ENCODE measurements around the gene TNS1. TPM values are rescaled to one million over a fixed set of nuclear protein-coding genes. Genes with fewer than 3 reads are reported as not detected.

The TNS1 gene
- total RNA-seq, 2 donors from 2014 or later = 0.65 to 0.93 TPM

DNA sequence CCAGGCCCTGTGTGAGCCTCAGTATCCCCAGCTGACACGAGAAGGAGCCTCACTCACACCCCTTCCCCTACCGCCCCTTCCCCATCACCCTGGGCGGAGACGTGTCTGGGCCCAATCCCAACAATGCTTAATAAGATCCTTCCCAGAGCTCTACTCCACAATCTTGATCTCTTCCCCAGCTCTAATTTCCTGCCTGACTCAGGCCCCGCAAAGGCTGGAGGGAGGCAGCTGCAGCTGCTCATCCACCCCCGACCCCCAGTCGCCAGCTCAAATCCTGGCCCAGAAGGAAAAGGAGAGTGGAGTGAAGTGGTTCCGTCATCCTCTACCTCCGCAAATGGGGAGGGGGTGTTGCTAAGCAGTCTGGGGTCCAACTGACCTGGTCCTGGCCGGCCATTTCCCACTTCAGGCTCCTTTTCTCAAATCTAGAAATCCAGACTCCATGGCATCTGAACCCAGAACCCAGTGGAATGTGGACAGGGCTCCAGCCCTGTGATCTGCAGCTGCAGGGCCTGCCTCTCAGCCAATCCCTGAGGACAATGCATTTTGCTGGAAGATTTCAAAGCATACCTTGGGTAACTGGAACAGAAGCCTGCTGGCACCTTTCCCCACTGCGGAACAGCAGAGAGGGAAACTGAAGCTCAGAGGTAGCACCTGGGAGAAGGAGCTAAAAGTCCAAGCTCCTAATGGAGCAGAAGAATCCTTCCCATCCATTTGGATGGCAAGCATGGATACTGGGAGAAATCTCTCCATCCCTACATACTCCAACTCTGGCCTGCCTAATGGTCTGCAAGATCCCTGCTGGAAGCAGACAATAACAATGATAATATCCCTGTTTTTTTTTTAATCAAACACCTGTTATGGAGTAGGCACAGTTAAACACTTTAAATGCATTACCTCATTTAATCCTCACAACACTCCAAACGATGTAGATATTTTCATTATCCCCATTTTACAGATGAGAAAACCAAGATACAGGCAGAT, 5.6 kb upstream of the TNS1 start:
- no peaks in the 10 kb centered on the region for H3K9me3 Mint-ChIP-seq
- H3K27ac Mint-ChIP-seq = no peak overlapping the region
- ATAC-seq (replicated peaks in 1 of 2) (no peak), DNase-seq (no peak)
- H3K36me3 Mint-ChIP-seq (ENCODE audit: insufficient read depth in 2 of 2) = no peaks in the 10 kb centered on the region
- no peak overlapping the region for H3K4me3 Mint-ChIP-seq
- H3K27me3 Mint-ChIP-seq (ENCODE audit: low read depth) = peaks cover 57% of the 10 kb centered on the region
- H3K4me1 Mint-ChIP-seq (ENCODE audit: low read depth) = peaks cover 6% of the 10 kb centered on the region

DNA sequence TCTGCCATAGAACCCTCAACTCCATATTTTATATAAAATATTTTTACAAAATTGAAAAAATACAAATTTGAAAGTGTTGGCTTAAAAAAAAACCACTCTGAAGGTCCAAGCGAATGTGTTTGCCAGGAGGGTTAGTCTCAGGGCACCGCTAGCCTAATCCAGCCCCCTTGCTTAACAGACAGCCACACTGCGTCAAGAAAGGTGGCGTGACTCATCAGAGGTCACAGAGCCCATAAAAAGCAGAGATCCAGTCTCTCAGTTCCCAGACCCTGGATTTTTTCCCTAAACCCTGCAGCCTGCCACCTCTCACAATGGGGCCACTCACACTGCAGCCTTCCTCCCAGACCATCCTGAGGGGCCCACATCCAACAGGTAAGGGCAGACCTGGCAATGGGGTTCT, 3.9 kb upstream of the TNS1 start:
- no peak overlapping the region for H3K27ac Mint-ChIP-seq
- no peak for ATAC-seq (replicated peaks in 1 of 2)
- H3K9me3 Mint-ChIP-seq = no peaks in the 10 kb centered on the region
- no peak for DNase-seq
- no peak overlapping the region for H3K4me3 Mint-ChIP-seq
- H3K4me1 Mint-ChIP-seq (ENCODE audit: low read depth) = peaks cover 6% of the 10 kb centered on the region
- H3K36me3 Mint-ChIP-seq (ENCODE audit: insufficient read depth in 2 of 2) = no peaks in the 10 kb centered on the region
- H3K27me3 Mint-ChIP-seq (ENCODE audit: low read depth) = peaks cover 41% of the 10 kb centered on the region

DNA sequence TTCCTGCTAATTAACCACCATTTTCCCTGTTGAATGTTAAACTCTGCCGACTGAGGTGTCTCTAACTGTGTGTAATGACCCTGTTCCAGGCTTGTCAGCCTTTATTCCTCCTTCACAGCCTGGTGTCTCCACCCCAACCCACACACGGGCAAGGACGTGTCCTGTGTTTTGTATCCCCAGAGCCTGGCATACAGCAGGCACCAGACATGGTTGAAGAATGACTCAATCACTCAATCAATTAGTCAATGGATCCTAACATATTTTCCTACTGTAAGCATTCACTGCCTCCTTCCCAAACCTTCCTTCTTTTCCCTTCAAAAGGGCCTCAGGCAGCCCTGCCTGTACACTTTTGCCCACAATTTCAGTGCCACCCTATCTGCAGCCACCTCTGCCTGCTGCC, 2.7 kb upstream of the TNS1 start:
- Mint-ChIP-seq H3K4me3 (no peak overlapping the region), H3K27me3 (ENCODE audit: low read depth) (peaks cover 29% of the 10 kb centered on the region), H3K4me1 (ENCODE audit: low read depth) (peaks cover 6% of the 10 kb centered on the region), H3K36me3 (ENCODE audit: insufficient read depth in 2 of 2) (no peaks in the 10 kb centered on the region), H3K9me3 (no peaks in the 10 kb centered on the region), H3K27ac (no peak overlapping the region)
- ATAC-seq (replicated peaks in 1 of 2) (no peak), DNase-seq (no peak)

DNA sequence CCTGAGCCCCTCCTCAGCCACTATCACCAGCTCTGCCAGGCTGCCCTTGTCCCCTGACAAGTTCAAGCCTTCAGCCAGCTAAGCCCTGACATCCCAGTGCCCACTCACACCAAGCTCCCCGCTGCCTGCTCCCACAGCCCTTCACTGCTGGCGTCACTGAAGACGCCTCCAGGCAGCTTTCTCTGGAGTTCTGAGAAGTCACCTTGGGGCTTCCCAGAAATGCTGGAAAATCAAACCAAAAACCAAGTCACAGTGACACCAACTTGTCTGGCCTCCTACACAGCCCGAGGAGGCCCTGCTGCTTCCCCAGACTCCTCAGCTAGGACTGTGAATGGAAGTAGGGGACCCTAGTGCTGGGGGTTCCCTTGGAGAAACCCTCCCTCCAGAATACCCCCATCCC, 2.2 kb upstream of the TNS1 start:
- Mint-ChIP-seq H3K36me3 (ENCODE audit: insufficient read depth in 2 of 2) (no peaks in the 10 kb centered on the region), H3K4me3 (no peak overlapping the region), H3K4me1 (ENCODE audit: low read depth) (peaks cover 6% of the 10 kb centered on the region), H3K27me3 (ENCODE audit: low read depth) (peaks cover 29% of the 10 kb centered on the region), H3K27ac (no peak overlapping the region), H3K9me3 (no peaks in the 10 kb centered on the region)
- no peak for DNase-seq
- peak in 1 of 2 donors; percentile 22 for ATAC-seq (replicated peaks in 1 of 2)

DNA sequence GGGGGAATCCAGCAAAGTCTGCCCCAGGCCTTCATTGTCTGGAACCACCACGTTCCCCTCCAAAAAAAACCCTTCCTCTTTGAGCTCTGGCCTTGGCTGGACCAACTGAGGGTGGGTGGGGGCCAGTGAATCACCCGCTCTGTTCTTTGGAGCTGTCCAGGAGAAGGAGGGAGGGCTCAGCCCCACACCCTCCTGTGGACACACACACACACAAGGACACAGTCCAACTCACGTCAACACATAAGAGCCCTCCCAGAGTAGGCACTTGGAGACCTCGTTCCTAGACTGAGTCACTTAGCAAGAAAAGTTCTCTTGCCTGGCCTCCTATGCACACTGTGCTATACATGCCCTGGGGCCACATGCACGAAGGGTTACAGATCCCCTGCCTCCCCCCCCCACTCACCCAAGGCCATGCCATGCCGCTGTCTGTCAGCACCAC, 1.2 kb upstream of the TNS1 start:
- no peaks in the 10 kb centered on the region for H3K9me3 Mint-ChIP-seq
- ATAC-seq (replicated peaks in 1 of 2) = peak; percentile 29
- no peak overlapping the region for H3K4me3 Mint-ChIP-seq
- peaks cover 19% of the 10 kb centered on the region for H3K27me3 Mint-ChIP-seq (ENCODE audit: low read depth)
- H3K36me3 Mint-ChIP-seq (ENCODE audit: insufficient read depth in 2 of 2) = no peaks in the 10 kb centered on the region
- H3K27ac Mint-ChIP-seq = no peak overlapping the region
- H3K4me1 Mint-ChIP-seq (ENCODE audit: low read depth) = no peaks in the 10 kb centered on the region
- DNase-seq = no peak

DNA sequence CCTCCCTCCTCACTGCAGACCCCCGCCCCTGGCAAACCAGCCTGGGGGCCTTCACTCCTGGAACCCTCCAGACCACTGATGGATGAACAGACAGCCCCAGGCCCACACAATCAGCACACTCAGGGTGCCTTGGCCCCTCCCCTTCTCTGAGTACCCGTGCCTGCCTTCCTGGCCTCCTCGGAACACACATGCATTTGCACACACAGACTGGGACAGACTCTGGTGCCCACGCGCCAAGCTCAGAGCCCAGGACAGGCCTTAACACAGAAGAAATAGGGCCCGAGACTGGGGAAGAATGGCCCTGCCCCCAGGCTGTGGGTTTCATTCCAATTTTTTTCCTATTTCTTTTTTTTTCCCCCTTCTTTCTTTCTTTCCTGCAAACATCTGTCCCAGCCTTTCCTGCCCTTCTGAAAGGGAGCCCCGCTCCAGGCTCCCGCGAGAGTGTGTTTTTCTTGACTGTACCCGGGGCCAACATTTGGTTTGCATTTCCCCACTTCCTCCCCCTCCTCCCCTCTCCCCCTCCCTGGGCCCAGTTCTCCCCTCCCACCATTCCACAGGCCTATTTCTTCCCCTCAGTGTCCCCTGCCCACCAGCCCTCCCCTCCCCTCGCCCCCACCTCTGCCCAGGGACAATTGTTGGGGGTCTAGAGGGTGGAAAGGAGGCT, 618 bp upstream of the TNS1 start:
- Mint-ChIP-seq H3K9me3 (no peaks in the 10 kb centered on the region), H3K4me3 (no peak overlapping the region), H3K27me3 (ENCODE audit: low read depth) (peaks cover 14% of the 10 kb centered on the region), H3K27ac (no peak overlapping the region), H3K4me1 (ENCODE audit: low read depth) (no peaks in the 10 kb centered on the region), H3K36me3 (ENCODE audit: insufficient read depth in 2 of 2) (no peaks in the 10 kb centered on the region)
- DNase-seq = no peak
- ATAC-seq (replicated peaks in 1 of 2) = no peak

DNA sequence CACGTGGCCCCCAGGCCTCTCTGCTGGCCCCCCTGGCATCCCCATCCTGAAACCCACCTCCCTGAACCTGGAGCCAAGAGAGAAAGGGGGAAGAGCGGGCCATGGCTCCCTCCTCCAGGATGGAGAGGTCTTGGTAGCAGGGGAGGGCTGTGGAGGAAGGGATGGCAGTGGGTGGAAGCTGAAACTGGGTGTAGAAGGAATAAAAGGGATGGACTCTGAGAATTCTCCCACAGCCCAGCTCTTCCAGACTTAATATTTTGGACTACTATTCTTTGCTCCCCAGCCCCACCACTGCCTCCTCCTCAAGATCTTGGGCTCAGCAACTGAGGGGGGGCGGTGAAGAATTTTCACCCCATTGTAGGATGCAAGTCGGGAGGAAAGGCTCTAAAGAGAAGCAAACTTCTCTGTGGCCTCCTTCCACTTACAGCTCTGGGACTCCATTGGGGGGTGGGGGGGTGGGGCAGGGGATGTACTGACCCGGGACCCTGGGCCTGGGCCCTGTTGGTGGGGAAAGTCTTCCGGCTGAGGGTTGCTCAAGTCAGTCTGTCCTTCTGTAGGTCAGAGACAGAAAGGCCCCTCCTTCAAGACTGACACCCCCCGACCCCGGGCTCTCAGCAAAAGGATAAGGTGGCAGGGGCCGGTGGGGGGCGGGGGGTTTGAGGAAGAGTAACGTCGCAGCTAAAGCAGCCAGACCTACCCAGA, 501 bp downstream of the TNS1 start:
- H3K4me3 Mint-ChIP-seq = no peak overlapping the region
- DNase-seq (no peak), ATAC-seq (replicated peaks in 1 of 2) (no peak)
- H3K9me3 Mint-ChIP-seq = no peaks in the 10 kb centered on the region
- H3K27ac Mint-ChIP-seq = no peak overlapping the region
- H3K27me3 Mint-ChIP-seq (ENCODE audit: low read depth) = peaks cover 6% of the 10 kb centered on the region
- H3K4me1 Mint-ChIP-seq (ENCODE audit: low read depth) = no peaks in the 10 kb centered on the region
- no peaks in the 10 kb centered on the region for H3K36me3 Mint-ChIP-seq (ENCODE audit: insufficient read depth in 2 of 2)

DNA sequence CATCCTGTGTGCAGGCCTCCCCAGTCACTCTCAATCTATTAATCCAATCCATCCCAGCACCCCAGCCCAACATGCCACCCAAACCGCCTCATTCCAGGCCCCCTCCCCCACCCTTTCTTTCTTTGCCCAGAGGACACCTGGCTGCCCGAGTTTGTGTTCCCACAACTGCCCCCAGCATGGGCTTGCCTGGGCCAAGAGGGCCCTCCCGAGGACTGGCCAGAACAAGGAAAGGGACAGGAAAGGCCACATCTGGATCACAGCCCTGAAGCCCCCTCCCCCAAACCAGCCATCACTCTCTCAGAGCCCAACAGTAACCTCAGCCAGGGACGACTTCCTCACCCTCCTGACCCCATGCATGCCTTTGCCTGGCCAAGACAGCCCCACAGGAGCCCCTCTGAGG, 1.2 kb downstream of the TNS1 start:
- Mint-ChIP-seq H3K36me3 (ENCODE audit: insufficient read depth in 2 of 2) (no peaks in the 10 kb centered on the region), H3K27me3 (ENCODE audit: low read depth) (peaks cover 6% of the 10 kb centered on the region), H3K4me3 (no peak overlapping the region), H3K4me1 (ENCODE audit: low read depth) (no peaks in the 10 kb centered on the region), H3K9me3 (no peaks in the 10 kb centered on the region), H3K27ac (no peak overlapping the region)
- DNase-seq = no peak
- no peak for ATAC-seq (replicated peaks in 1 of 2)

DNA sequence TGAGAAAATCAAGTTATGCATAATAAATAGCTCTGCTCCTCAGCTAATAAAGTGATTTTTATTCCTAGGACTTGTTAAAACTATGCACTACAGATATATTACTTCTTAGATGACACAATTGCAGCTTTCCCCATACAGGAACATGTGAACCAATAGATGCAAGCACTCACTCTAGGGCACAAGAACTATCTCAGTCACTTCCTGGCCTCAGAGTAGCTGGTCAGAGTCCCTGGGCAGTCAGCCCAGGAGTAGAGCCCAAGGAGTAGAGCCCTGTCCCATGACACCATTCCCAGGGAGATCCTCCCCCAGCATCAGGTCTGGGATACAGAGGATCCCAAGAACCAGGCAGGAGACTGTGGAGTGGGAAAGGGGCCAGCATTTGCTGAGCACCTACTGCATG, 2.7 kb downstream of the TNS1 start:
- H3K4me3 Mint-ChIP-seq = no peak overlapping the region
- H3K36me3 Mint-ChIP-seq (ENCODE audit: insufficient read depth in 2 of 2) = no peaks in the 10 kb centered on the region
- H3K27me3 Mint-ChIP-seq (ENCODE audit: low read depth) = no peaks in the 10 kb centered on the region
- no peak overlapping the region for H3K27ac Mint-ChIP-seq
- no peak for ATAC-seq (replicated peaks in 1 of 2)
- H3K4me1 Mint-ChIP-seq (ENCODE audit: low read depth) = no peaks in the 10 kb centered on the region
- H3K9me3 Mint-ChIP-seq = no peaks in the 10 kb centered on the region
- no peak for DNase-seq

DNA sequence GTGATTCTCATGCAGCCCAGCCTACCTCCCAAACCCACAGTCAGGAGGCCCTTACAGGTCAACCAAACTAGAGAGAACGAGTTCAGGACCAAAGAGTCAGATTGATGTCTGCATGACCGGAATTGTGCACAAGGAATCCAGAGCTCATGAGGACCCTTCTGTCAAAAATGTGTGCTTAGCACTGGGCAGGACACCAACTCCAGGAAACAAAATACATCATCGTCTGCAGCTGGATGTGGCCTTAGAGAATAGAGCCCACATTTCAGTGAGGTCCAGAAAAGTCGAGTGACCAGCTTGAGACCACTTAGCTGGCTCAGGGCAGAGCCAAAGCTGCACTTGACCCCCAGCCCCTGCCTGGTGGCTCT, 3.2 kb downstream of the TNS1 start:
- Mint-ChIP-seq H3K27ac (no peak overlapping the region), H3K27me3 (ENCODE audit: low read depth) (no peaks in the 10 kb centered on the region), H3K36me3 (ENCODE audit: insufficient read depth in 2 of 2) (no peaks in the 10 kb centered on the region), H3K4me3 (no peak overlapping the region), H3K4me1 (ENCODE audit: low read depth) (no peaks in the 10 kb centered on the region), H3K9me3 (no peaks in the 10 kb centered on the region)
- DNase-seq (no peak), ATAC-seq (replicated peaks in 1 of 2) (no peak)

DNA sequence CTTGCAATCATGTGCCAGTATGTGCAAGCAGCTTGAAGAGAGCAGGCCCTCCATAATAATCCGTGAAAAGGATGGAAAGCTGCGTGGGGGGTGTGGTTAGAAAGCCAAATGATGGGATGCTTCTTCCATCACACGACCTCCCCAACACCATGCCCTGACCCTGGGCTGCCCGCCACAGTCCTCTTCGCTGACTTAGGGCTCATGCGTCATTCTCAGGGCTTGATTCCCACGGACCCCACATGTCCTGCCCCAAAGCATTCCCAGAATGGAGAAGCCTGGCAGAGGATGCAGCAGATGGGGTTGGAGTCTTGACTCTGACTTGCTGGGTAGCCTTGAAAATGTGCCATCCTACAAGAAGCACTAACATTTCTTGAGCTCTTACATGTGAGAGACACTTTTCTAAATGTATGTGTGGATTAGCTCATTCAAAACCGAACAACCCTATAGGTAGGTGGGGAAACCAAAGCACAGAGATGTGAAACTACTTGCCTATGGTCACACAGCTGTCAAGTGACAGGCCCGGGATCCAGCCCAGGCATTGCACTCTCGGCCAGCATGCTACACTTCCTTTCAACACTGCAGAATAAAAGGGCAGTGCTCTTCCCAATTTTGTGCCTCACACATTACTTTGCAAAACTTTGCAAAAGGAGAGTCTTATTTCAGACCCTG, 3.7 kb downstream of the TNS1 start:
- ATAC-seq (replicated peaks in 1 of 2) (no peak), DNase-seq (no peak)
- H3K36me3 Mint-ChIP-seq (ENCODE audit: insufficient read depth in 2 of 2) = no peaks in the 10 kb centered on the region
- no peaks in the 10 kb centered on the region for H3K9me3 Mint-ChIP-seq
- H3K4me1 Mint-ChIP-seq (ENCODE audit: low read depth) = no peaks in the 10 kb centered on the region
- no peak overlapping the region for H3K4me3 Mint-ChIP-seq
- no peak overlapping the region for H3K27ac Mint-ChIP-seq
- no peaks in the 10 kb centered on the region for H3K27me3 Mint-ChIP-seq (ENCODE audit: low read depth)

DNA sequence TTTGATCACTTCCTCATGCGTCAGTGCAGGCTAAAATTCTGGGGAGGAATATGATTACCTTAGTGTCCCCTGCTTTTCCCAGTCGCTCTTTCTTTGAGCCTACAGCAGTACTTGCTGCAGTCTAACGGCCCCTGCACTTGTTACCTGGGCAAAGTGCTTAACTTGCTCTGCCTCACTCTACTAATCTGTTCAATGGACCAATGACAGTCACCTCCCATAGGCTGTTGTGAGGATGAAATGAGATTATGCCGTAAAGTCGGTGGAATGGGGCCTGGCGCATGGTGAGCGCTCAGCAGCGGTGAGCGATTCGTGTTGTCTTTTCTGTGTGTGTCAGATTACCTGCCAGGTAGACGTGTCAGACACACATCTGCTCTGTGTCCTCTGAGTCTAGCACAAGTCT, 5.3 kb downstream of the TNS1 start:
- H3K4me1 Mint-ChIP-seq (ENCODE audit: low read depth) = no peaks in the 10 kb centered on the region
- H3K36me3 Mint-ChIP-seq (ENCODE audit: insufficient read depth in 2 of 2) = no peaks in the 10 kb centered on the region
- no peak overlapping the region for H3K4me3 Mint-ChIP-seq
- DNase-seq (no peak), ATAC-seq (replicated peaks in 1 of 2) (no peak)
- no peak overlapping the region for H3K27ac Mint-ChIP-seq
- no peaks in the 10 kb centered on the region for H3K9me3 Mint-ChIP-seq
- H3K27me3 Mint-ChIP-seq (ENCODE audit: low read depth) = peaks cover 2% of the 10 kb centered on the region

DNA sequence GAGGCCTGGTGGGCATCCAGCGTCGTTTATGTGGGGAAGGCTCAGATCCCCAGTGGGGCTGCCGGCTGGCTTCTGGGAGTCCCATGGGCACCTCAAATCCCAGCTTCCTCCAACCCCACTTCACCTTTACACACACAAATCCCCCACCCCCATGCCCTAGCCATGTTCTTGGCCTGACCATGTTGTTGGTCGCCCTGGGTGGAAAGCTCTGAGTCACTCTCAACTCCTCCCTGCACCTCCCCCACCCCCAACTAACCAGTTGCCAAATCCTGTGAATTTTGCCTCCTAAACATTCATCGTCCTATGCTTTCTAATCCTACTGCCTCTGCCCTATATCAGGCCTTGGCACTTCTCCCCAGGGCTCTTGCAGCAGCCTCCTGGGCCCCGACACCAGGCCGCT, 6.4 kb downstream of the TNS1 start:
- H3K36me3 Mint-ChIP-seq (ENCODE audit: insufficient read depth in 2 of 2) = no peaks in the 10 kb centered on the region
- DNase-seq (no peak), ATAC-seq (replicated peaks in 1 of 2) (no peak)
- H3K9me3 Mint-ChIP-seq = no peaks in the 10 kb centered on the region
- H3K27ac Mint-ChIP-seq = no peak overlapping the region
- no peaks in the 10 kb centered on the region for H3K4me1 Mint-ChIP-seq (ENCODE audit: low read depth)
- no peak overlapping the region for H3K4me3 Mint-ChIP-seq
- H3K27me3 Mint-ChIP-seq (ENCODE audit: low read depth) = peaks cover 7% of the 10 kb centered on the region
